Tibial nerve (tissue), 4 donors: ENCODE results near the gene MRGPRX1. TPM values are rescaled to one million over a fixed set of nuclear protein-coding genes. Genes with fewer than 3 reads are reported as not detected.

ENCODE experiments used
- DNase-seq, 2 donors: peaks; one replicate each; pipeline ENCODE4 v3.0.0-alpha.2; 2019; ENCODE audit warnings: low spot score in 2 of 2
- H3K27ac ChIP-seq, 4 donors: fragments of 200-600 bp; sonication (generic) in 3 of 4; one replicate each; pipeline ENCODE4 v1.5.1; 2017 to 2019; ENCODE audit warnings: mild to moderate bottlenecking in 1 of 4
- H3K27me3 ChIP-seq, 2 donors: fragments of 200-600 bp; sonication (generic) in 1 of 2; one replicate each; pipeline versions ENCODE4 v1.5.1 to v1.6.0; 2017 to 2019
- H3K36me3 ChIP-seq, 3 donors: fragments of 200-600 bp; sonication (generic); one replicate each; pipeline ENCODE4 v1.5.1; 2018 to 2019
- H3K4me1 ChIP-seq, 4 donors: fragments of 200-600 bp; sonication (generic) in 3 of 4; one replicate each; pipeline ENCODE4 v1.5.1; 2017 to 2019
- H3K4me3 ChIP-seq, 4 donors: fragments of 200-600 bp; sonication (generic) in 3 of 4; one replicate each; pipeline ENCODE4 v1.5.1; 2017 to 2019; ENCODE audit warnings: mild to moderate bottlenecking in 1 of 4, moderate library complexity in 1 of 4
- H3K9me3 ChIP-seq, 4 donors: fragments of 200-600 bp; sonication (generic) in 3 of 4; one replicate each; pipeline ENCODE4 v1.5.1; 2017 to 2019
- CTCF ChIP-seq, 5 experiments: fragments of 200-600 bp in 3 of 5; fragments of 450-650 bp in 2 of 5; sonication (generic) in 3 of 5; IDR thresholded peaks; one replicate each; pipeline ENCODE4 v1.5.1; 2016 to 2019; ENCODE audit warnings: antibody characterized with exemption in 5 of 5, mild to moderate bottlenecking in 3 of 5, moderate library complexity in 2 of 5
- EP300 ChIP-seq, 2 donors: sonication (generic); formaldehyde crosslinking; IDR thresholded peaks; one replicate each; pipeline ENCODE4 v1.6.1; 2017; ENCODE audit warnings: antibody characterized with exemption in 2 of 2, mild to moderate bottlenecking in 1 of 2
- POLR2A ChIP-seq, 2 donors: fragments of 450-650 bp; IDR thresholded peaks; one replicate each; pipeline ENCODE4 v1.6.1; 2017; ENCODE audit warnings: antibody characterized with exemption in 2 of 2, mild to moderate bottlenecking in 2 of 2, moderate library complexity in 2 of 2
- WGBS, 2 donors: methylation state at CpG; one replicate each; pipeline ENCODE4 v1.1.5; 2018; 5-methylcytosine and 5-hydroxymethylcytosine counted together
- total RNA-seq, 4 donors: library from RNA; depleted of rRNA; stranded (reverse); fragments of >200 nt; gene quantifications; one replicate each; pipeline ENCODE4 v1.1.0, GENCODE V29; 2016

Gene MRGPRX1
- total RNA-seq, result not detected

DNA sequence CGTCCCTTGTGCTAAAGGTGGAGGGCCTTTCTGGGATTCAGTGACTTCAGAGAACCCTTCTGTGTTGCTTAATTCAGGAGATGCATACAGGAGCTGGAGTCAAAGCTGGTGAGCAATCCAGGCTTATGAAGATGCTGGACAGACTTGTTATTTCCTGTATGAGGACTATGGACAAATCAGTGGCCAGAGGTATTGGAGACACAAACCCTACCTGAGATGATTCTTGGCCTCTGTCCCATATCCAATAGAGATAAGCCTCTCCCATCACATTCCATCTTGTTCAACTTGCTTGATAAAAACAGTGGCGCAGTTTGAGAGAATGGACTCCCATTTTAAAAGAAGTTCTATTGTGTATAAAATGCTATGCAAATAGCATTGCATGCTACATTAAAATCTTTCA lies at the start of gene MRGPRX1:
Gene MRGPRX1 (minus strand): TSS at position 101 of the 400 bp plus-strand sequence. CDS start 4,630 bp downstream, outside the sequence.
- 67 to 68% methylated on average over 2 of the region's 2 CpGs for WGBS, 2 donors

DNA sequence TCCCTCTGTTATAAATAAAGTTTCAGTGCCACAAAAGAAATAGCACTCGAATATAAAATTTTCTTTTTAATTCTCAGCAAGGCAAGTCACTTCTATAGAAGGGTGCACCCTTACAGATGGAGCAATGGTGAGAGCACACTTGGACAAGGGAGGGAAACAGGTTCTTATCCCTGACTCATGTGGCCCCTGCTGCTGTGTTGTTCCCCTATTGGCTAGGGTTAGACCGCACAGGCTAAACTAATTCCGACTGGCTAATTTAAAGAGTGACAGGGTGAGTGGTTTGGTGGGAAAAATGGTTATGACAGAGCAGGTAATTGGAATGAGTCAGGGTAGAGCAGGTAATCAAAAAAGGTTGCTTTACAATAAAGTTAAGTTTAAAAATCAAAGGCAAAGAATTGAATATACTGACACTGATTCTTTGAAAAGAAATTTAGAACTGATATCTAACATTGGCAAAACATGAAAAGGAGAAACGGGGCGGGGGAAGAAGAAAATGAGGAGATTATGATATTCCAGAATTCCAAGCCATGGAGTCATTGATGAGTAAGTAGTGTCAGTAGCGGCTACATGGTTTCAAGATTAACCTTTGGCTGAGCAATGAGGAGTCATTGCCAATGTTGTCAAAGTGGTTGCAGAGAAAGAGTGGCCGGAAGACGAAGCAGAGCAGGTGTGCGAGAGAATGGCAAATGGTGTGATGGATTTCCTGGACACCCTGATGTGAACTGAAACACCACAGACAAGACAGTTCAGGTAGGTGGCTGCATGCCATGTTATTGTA lies 48.4 kb upstream of the MRGPRX1 start:
- Histone ChIP-seq H3K36me3 (no peaks in the 10 kb centered on the region), H3K27me3 (no peaks in the 10 kb centered on the region), H3K4me1 (no peaks in the 10 kb centered on the region), H3K9me3 (peaks cover 0 to 13% (median 0%) of the 10 kb centered on the region in 4 donors), H3K4me3 (no peak overlapping the region), H3K27ac (no peak overlapping the region)
- TF ChIP-seq CTCF (IDR thresholded peaks at IDR 0.05) (no peak), POLR2A (IDR thresholded peaks at IDR 0.05) (no peak), EP300 (IDR thresholded peaks at IDR 0.05) (no peak)
- WGBS, 2 donors, result 85 to 90% methylated on average over 9 of the region's 9 CpGs
- no peak for DNase-seq

More for the DNA sequence above, at the start of gene MRGPRX1:
- no peaks in the 10 kb centered on the region for H3K27me3 ChIP-seq
- TF ChIP-seq POLR2A (IDR thresholded peaks at IDR 0.05) (no peak), CTCF (IDR thresholded peaks at IDR 0.05) (no peak), EP300 (IDR thresholded peaks at IDR 0.05) (no peak)
- no peaks in the 10 kb centered on the region for H3K4me1 ChIP-seq
- H3K9me3 ChIP-seq, result no peaks in the 10 kb centered on the region
- H3K36me3 ChIP-seq, result no peaks in the 10 kb centered on the region
- no peak within 1 kb of the TSS for H3K27ac ChIP-seq
- DNase-seq, result no peak
- H3K4me3 ChIP-seq, result no peak within 1 kb of the TSS

DNA sequence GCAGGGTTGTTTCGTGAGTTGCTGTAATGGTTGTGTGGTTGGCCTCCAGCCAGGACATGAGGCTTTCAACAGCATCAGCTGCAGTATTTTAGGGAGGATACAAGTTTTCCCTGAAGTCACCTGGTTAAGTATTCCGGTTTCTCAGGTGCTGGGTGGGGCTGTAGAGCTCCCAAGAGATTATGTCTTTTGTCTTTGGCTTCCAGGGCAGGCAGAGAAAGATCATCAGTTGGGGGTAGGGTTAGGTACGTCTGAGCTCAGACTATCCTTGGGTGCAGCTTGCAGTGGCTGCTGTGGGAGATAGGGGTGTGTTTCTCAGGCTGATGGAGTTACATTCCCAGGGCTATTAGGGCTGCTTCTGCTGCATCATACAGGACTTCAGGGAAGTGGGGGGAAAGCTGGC lies 47.5 kb upstream of the MRGPRX1 start:
- Histone ChIP-seq H3K27ac (no peak overlapping the region), H3K4me1 (no peaks in the 10 kb centered on the region), H3K36me3 (no peaks in the 10 kb centered on the region), H3K4me3 (no peak overlapping the region), H3K9me3 (peaks cover 0 to 13% (median 0%) of the 10 kb centered on the region in 4 donors), H3K27me3 (no peaks in the 10 kb centered on the region)
- DNase-seq, result no peak
- no peak for TF ChIP-seq POLR2A (IDR thresholded peaks at IDR 0.05)
- TF ChIP-seq CTCF (IDR thresholded peaks at IDR 0.05), result no peak
- no peak for TF ChIP-seq EP300 (IDR thresholded peaks at IDR 0.05)
- 28 to 47% methylated on average over 3 of the region's 3 CpGs for WGBS, 2 donors

DNA sequence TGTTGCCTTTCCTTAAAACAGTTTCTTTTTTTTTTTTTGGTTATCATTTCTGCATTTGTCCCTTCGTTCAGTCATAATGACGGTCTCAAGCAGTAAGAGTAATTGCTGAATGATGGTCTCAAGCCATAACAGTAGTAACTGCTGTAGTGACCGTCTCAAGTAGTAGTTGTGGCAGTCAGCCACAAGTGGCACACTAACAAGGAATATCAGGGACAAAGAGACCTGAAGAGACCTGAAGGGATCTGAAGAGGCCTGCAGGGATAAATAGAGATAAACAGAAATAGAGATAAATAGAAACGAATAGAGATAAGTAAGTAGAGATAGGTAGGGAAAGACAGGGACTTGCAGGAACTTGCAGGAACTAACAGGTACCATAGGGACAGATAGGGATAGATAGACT lies 42.7 kb upstream of the MRGPRX1 start:
- Histone ChIP-seq H3K9me3 (peaks cover 0 to 12% (median 0%) of the 10 kb centered on the region in 4 donors), H3K27me3 (no peaks in the 10 kb centered on the region), H3K36me3 (no peaks in the 10 kb centered on the region), H3K4me1 (no peaks in the 10 kb centered on the region), H3K4me3 (no peak overlapping the region), H3K27ac (no peak overlapping the region)
- DNase-seq, result no peak
- WGBS, 2 donors, result 75 to 82% methylated on average over 4 of the region's 4 CpGs
- TF ChIP-seq EP300 (IDR thresholded peaks at IDR 0.05), result no peak
- TF ChIP-seq CTCF (IDR thresholded peaks at IDR 0.05), result no peak

- Histone ChIP-seq H3K27me3 (no peaks in the 10 kb centered on the region), H3K4me1 (no peaks in the 10 kb centered on the region), H3K27ac (no peak overlapping the region), H3K4me3 (no peak overlapping the region), H3K36me3 (no peaks in the 10 kb centered on the region), H3K9me3 (peaks cover 0 to 10% (median 0%) of the 10 kb centered on the region in 4 donors)
- no peak for DNase-seq
- TF ChIP-seq EP300 (IDR thresholded peaks at IDR 0.05) (no peak), CTCF (IDR thresholded peaks at IDR 0.05) (no peak), POLR2A (IDR thresholded peaks at IDR 0.05) (no peak)
- 85 to 92% methylated on average over 1 of the region's 1 CpG for WGBS, 2 donors
Measured at GRCh38 chr11:18974192-18974591, 35.0 kb upstream of the MRGPRX1 start.
